NCI-H1436 (cell line): ENCODE measurements around the gene SYN1.

Experiments used
- DNase-seq: peaks from one replicate; lab custom pipeline; 2025; lab: John Stamatoyannopoulos, UW

SYN1 gene

GRCh38 chrX:47572773-47573340 is 46.8 kb downstream of the SYN1 start:
- DNase-seq, result no peak

GRCh38 chrX:47571896-47572295 is 47.8 kb downstream of the SYN1 start:
- DNase-seq, result no peak

- no peak for DNase-seq
Observed at GRCh38 chrX:47571215-47571614, 48.4 kb downstream of the SYN1 start.

GRCh38 chrX:47570794-47571193 is 48.9 kb downstream of the SYN1 start:
- DNase-seq, result no peak

GRCh38 chrX:47568656-47569295 is 50.9 kb downstream of the SYN1 start:
- no peak for DNase-seq

GRCh38 chrX:47566841-47567240 is 52.8 kb downstream of the SYN1 start:
- DNase-seq, result no peak

- no peak for DNase-seq
Observed at GRCh38 chrX:47564438-47565085, 55.1 kb downstream of the SYN1 start.

- DNase-seq, result no peak
Observed at GRCh38 chrX:47563801-47564315, 55.8 kb downstream of the SYN1 start.

- no peak for DNase-seq
Observed at GRCh38 chrX:47562615-47563243, 56.9 kb downstream of the SYN1 start.

GRCh38 chrX:47561659-47562151 is 58.0 kb downstream of the SYN1 start:
- no peak for DNase-seq

- DNase-seq, result peak; percentile 91
Observed at GRCh38 chrX:47560934-47561658, 58.6 kb downstream of the SYN1 start, which contains the start of gene ARAF. ARAF (plus strand) TSS chrX:47561205; CDS start chrX:47562968, 1,763 bp downstream.

- no peak for DNase-seq
Observed at GRCh38 chrX:47560179-47560933, 59.3 kb downstream of the SYN1 start.

GRCh38 chrX:47558436-47558835 is 61.2 kb downstream of the SYN1 start:
- no peak for DNase-seq

GRCh38 chrX:47556045-47556623 is 63.5 kb downstream of the SYN1 start:
- peak; percentile 76 for DNase-seq

GRCh38 chrX:47543496-47543895 is 76.2 kb downstream of the SYN1 start:
- no peak for DNase-seq

GRCh38 chrX:47540754-47541538 is 78.7 kb downstream of the SYN1 start:
- DNase-seq, result peak; percentile 60

GRCh38 chrX:47539860-47540259 is 79.8 kb downstream of the SYN1 start:
- no peak for DNase-seq

GRCh38 chrX:47530049-47530448 is 89.6 kb downstream of the SYN1 start:
- DNase-seq, result no peak

- no peak for DNase-seq
Observed at GRCh38 chrX:47529548-47529947, 90.1 kb downstream of the SYN1 start.

- no peak for DNase-seq
Observed at GRCh38 chrX:47523713-47524166, 95.9 kb downstream of the SYN1 start.
